Neural progenitor cell (in vitro differentiated cells): ENCODE measurements around the gene PCDHA6. TPM values are rescaled to one million over a fixed set of nuclear protein-coding genes. Genes with fewer than 3 reads are reported as not detected.
A peak's percentile ranks its signal among the peaks of the same experiment; 100 is the strongest.
"Not testable (repeated sequence)": the region's sequence is repeated elsewhere in the genome, so short reads cannot be mapped to it uniquely, and the experiment has no call there.

ENCODE experiments used
- DNase-seq: peaks from one replicate; pipeline ENCODE4 v3.0.0-alpha.2; 2016; ENCODE audit warnings: low spot score
- H2AFZ ChIP-seq: fragments of 200-600 bp; sonication (generic); replicated peaks from 2 replicates; pipeline ENCODE4 v1.6.1; 2016; ENCODE audit warnings: antibody characterized with exemption
- H3F3A ChIP-seq: fragments of 200-600 bp; sonication (generic); 2 replicates; pipeline ENCODE4 v1.6.1; 2016; ENCODE audit warnings: antibody characterized with exemption, low read depth
- H3K27ac ChIP-seq: fragments of 200-600 bp; sonication (generic); 2 replicates; pipeline ENCODE4 v1.5.1; 2016; ENCODE audit warnings: mild to moderate bottlenecking
- H3K27me3 ChIP-seq: fragments of 200-600 bp; sonication (generic); 2 replicates; pipeline ENCODE4 v1.6.1; 2016; ENCODE audit warnings: mild to moderate bottlenecking, moderate library complexity
- H3K36me3 ChIP-seq: fragments of 200-600 bp; sonication (generic); 2 replicates; pipeline ENCODE4 v1.5.1; 2016
- H3K4me1 ChIP-seq: fragments of 200-600 bp; sonication (generic); 2 replicates; pipeline ENCODE4 v1.6.1; 2016; ENCODE audit warnings: mixed run types
- H3K4me2 ChIP-seq: fragments of 200-600 bp; sonication (generic); 2 replicates; pipeline ENCODE4 v1.6.1; 2016
- H3K4me3 ChIP-seq: fragments of 200-600 bp; sonication (generic); 2 replicates; pipeline ENCODE4 v1.5.1; 2016
- H3K79me2 ChIP-seq: fragments of 200-600 bp; sonication (generic); 2 replicates; pipeline ENCODE4 v1.6.1; 2016; ENCODE audit warnings: low read depth
- H3K9ac ChIP-seq: fragments of 200-600 bp; sonication (generic); 2 replicates; pipeline ENCODE4 v1.6.1; 2016
- H3K9me3 ChIP-seq: fragments of 200-600 bp; sonication (generic); 2 replicates; pipeline ENCODE4 v1.5.1; 2016; ENCODE audit warnings: low read depth
- H4K20me1 ChIP-seq: fragments of 200-600 bp; sonication (generic); 2 replicates; pipeline ENCODE4 v1.6.1; 2016; ENCODE audit warnings: low read depth
- H3K27ac Mint-ChIP-seq: 3 replicates; pipeline ENCODE4 v1.8.0; 2021; ENCODE audit warnings: mixed read lengths
- H3K27me3 Mint-ChIP-seq: 2 replicates; pipeline ENCODE4 v1.8.0; 2022; ENCODE audit warnings: low read depth, mild to moderate bottlenecking, inconsistent platforms, moderate library complexity, mixed read lengths; ENCODE audit not compliant: insufficient read depth
- H3K36me3 Mint-ChIP-seq: 3 replicates; pipeline ENCODE4 v1.8.0; 2021; ENCODE audit warnings: mixed read lengths
- H3K4me1 Mint-ChIP-seq: 3 replicates; pipeline ENCODE4 v1.8.0; 2021; ENCODE audit warnings: mixed read lengths
- H3K4me3 Mint-ChIP-seq: 3 replicates; pipeline ENCODE4 v1.8.0; 2021; ENCODE audit warnings: mild to moderate bottlenecking, moderate library complexity, mixed read lengths
- H3K9me3 Mint-ChIP-seq: 3 replicates; pipeline ENCODE4 v1.8.0; 2020; ENCODE audit warnings: mixed read lengths
- CTCF ChIP-seq: fragments of 200-600 bp; sonication (generic); IDR thresholded peaks from 2 replicates; pipeline ENCODE4 v1.5.1; 2017; ENCODE audit warnings: antibody characterized with exemption, mild to moderate bottlenecking
- EZH2 ChIP-seq: fragments of 200-600 bp; sonication (generic); IDR thresholded peaks from 2 replicates; pipeline ENCODE4 v1.6.1; 2017; ENCODE audit warnings: antibody characterized with exemption, mild to moderate bottlenecking, moderate library complexity
- EZH2phosphoT487 ChIP-seq: fragments of 200-600 bp; sonication (generic); IDR thresholded peaks from 2 replicates; pipeline ENCODE4 v1.6.1; 2017; ENCODE audit warnings: antibody characterized with exemption
- total RNA-seq: library from RNA; depleted of rRNA; stranded (reverse); fragments of >200 nt; gene quantifications from 2 replicates; pipeline ENCODE4 v1.2.3, GENCODE V29; 2015; ENCODE audit warnings: low replicate concordance

Gene PCDHA6
- total RNA-seq, 1 donor from 2014 or later, result 2.0 TPM

- Histone ChIP-seq H4K20me1 (no peaks in the 10 kb centered on the region), H3K4me3 (no peak overlapping the region), H3K27ac (no peak overlapping the region), H3K36me3 (no peaks in the 10 kb centered on the region), H3K27me3 (no peaks in the 10 kb centered on the region), H3K9ac (no peak overlapping the region), H3K9me3 (no peaks in the 10 kb centered on the region), H3K4me1 (no peaks in the 10 kb centered on the region), H3K79me2 (no peaks in the 10 kb centered on the region), H3F3A (no peaks in the 10 kb centered on the region), H3K4me2 (no peak overlapping the region), H2AFZ (no peak overlapping the region)
- Mint-ChIP-seq H3K4me1 (no peaks in the 10 kb centered on the region), H3K9me3 (peaks cover 31% of the 10 kb centered on the region), H3K36me3 (peaks cover 32% of the 10 kb centered on the region), H3K27ac (no peak overlapping the region), H3K4me3 (no peak overlapping the region), H3K27me3 (no peaks in the 10 kb centered on the region)
- TF ChIP-seq CTCF (no peak), EZH2 (no peak), EZH2phosphoT487 (no peak)
- no peak for DNase-seq
Observed at GRCh38 chr5:140823475-140823874, 4.3 kb upstream of the PCDHA6 start.

GRCh38 chr5:140828362-140828737, 590 bp downstream of the PCDHA6 start:
- H3K4me3 ChIP-seq, result no peak overlapping the region

GRCh38 chr5:140829511-140830501, 2.0 kb downstream of the PCDHA6 start:
- H3K9ac ChIP-seq, H3K27ac Mint-ChIP-seq, H3K4me1 ChIP-seq, H4K20me1 ChIP-seq, H3K27ac ChIP-seq, H3K79me2 ChIP-seq, H3K4me1 Mint-ChIP-seq, DNase-seq, H3K27me3 Mint-ChIP-seq, H3K9me3 ChIP-seq, H3K4me3 Mint-ChIP-seq, H2AFZ ChIP-seq, H3F3A ChIP-seq, H3K4me2 ChIP-seq, H3K27me3 ChIP-seq, H3K4me3 ChIP-seq: not testable (repeated sequence)
- peaks cover 35% of the 10 kb centered on the region for H3K36me3 Mint-ChIP-seq
- H3K36me3 ChIP-seq, result peaks cover 11% of the 10 kb centered on the region
- H3K9me3 Mint-ChIP-seq, result peaks cover 54% of the 10 kb centered on the region

More at GRCh38 chr5:140828362-140828737, 590 bp downstream of the PCDHA6 start:
- Mint-ChIP-seq H3K4me1 (no peaks in the 10 kb centered on the region), H3K9me3 (peaks cover 48% of the 10 kb centered on the region), H3K27me3 (no peaks in the 10 kb centered on the region), H3K36me3 (peaks cover 32% of the 10 kb centered on the region), H3K27ac (no peak overlapping the region), H3K4me3 (peak overlapping the region; percentile 81)
- H4K20me1 ChIP-seq, result no peaks in the 10 kb centered on the region
- no peak overlapping the region for H3K4me2 ChIP-seq
- no peaks in the 10 kb centered on the region for H3K4me1 ChIP-seq
- no peak overlapping the region for H3K9ac ChIP-seq
- no peak for DNase-seq
- no peak overlapping the region for H2AFZ ChIP-seq
- no peaks in the 10 kb centered on the region for H3K27me3 ChIP-seq
- no peak for TF ChIP-seq EZH2
- no peak for TF ChIP-seq CTCF
- TF ChIP-seq EZH2phosphoT487, result no peak
- no peaks in the 10 kb centered on the region for H3K79me2 ChIP-seq
- H3F3A ChIP-seq, result no peaks in the 10 kb centered on the region
- H3K9me3 ChIP-seq, result no peaks in the 10 kb centered on the region
- no peak overlapping the region for H3K27ac ChIP-seq
- peaks cover 6% of the 10 kb centered on the region for H3K36me3 ChIP-seq

GRCh38 chr5:140833993-140834392, 6.2 kb downstream of the PCDHA6 start, which contains the start of gene PCDHA7:
TSS of gene PCDHA7 (plus strand) at chr5:140834269. CDS start at chr5:140834384, 115 bp downstream.
- Histone ChIP-seq H3K4me1 (no peaks in the 10 kb centered on the region), H3K27me3 (no peaks in the 10 kb centered on the region), H3K79me2 (no peaks in the 10 kb centered on the region), H2AFZ (no peak within 1 kb of the TSS), H3K27ac (no peak within 1 kb of the TSS), H3K4me3 (no peak within 1 kb of the TSS), H3K9me3 (no peaks in the 10 kb centered on the region), H3F3A (no peaks in the 10 kb centered on the region), H3K9ac (no peak within 1 kb of the TSS), H4K20me1 (no peaks in the 10 kb centered on the region), H3K36me3 (peaks cover 11% of the 10 kb centered on the region), H3K4me2 (no peak within 1 kb of the TSS)
- Mint-ChIP-seq H3K27ac (no peak within 1 kb of the TSS), H3K4me1 (no peaks in the 10 kb centered on the region), H3K4me3 (no peak within 1 kb of the TSS), H3K36me3 (peaks cover 24% of the 10 kb centered on the region), H3K9me3 (peaks cover 42% of the 10 kb centered on the region), H3K27me3 (peaks cover 3% of the 10 kb centered on the region)
- DNase-seq, result no peak
- TF ChIP-seq CTCF, result no peak
- no peak for TF ChIP-seq EZH2phosphoT487
- no peak for TF ChIP-seq EZH2

GRCh38 chr5:140834439-140835008, 6.8 kb downstream of the PCDHA6 start:
- H3K36me3 ChIP-seq, result peaks cover 11% of the 10 kb centered on the region
- H3K79me2 ChIP-seq, H3K9ac ChIP-seq, H3K4me3 ChIP-seq, H3K27me3 Mint-ChIP-seq, H3F3A ChIP-seq, H3K4me1 Mint-ChIP-seq, H3K9me3 ChIP-seq, H3K4me2 ChIP-seq, H3K27me3 ChIP-seq, DNase-seq, H2AFZ ChIP-seq, H3K27ac Mint-ChIP-seq, H4K20me1 ChIP-seq, H3K4me3 Mint-ChIP-seq, H3K4me1 ChIP-seq, H3K27ac ChIP-seq: not testable (repeated sequence)
- Mint-ChIP-seq H3K36me3 (peaks cover 24% of the 10 kb centered on the region), H3K9me3 (peaks cover 39% of the 10 kb centered on the region)
